Activated naive CD8-positive, alpha-beta T cell treated with anti-CD3 and anti-CD28 coated beads for 36 hours (primary cell): ENCODE results near the gene MRGPRG. TPM values are rescaled to one million over a fixed set of nuclear protein-coding genes. Genes with fewer than 3 reads are reported as not detected.

ENCODE experiments used
- DNase-seq: peaks from one replicate; pipeline ENCODE4 v3.0.0; 2021
- H3K27ac Mint-ChIP-seq: one replicate; pipeline ENCODE4 v1.8.0; 2022; ENCODE audit warnings: mild to moderate bottlenecking, moderate library complexity, mixed read lengths
- H3K27me3 Mint-ChIP-seq: one replicate; pipeline ENCODE4 v1.8.0; 2022; ENCODE audit warnings: mild to moderate bottlenecking, mixed read lengths
- H3K36me3 Mint-ChIP-seq: one replicate; pipeline ENCODE4 v1.8.0; 2021; ENCODE audit warnings: mild to moderate bottlenecking, mixed read lengths
- H3K4me1 Mint-ChIP-seq: one replicate; pipeline ENCODE4 v1.8.0; 2021; ENCODE audit warnings: mixed read lengths
- H3K4me3 Mint-ChIP-seq: one replicate; pipeline ENCODE4 v1.8.0; 2022; ENCODE audit warnings: mild to moderate bottlenecking, moderate library complexity, mixed read lengths
- H3K9me3 Mint-ChIP-seq: one replicate; pipeline ENCODE4 v1.8.0; 2022; ENCODE audit warnings: mixed read lengths
- total RNA-seq, 2 experiments: library from RNA; stranded (reverse); gene quantifications; one replicate each; pipeline ENCODE4 v1.2.3, GENCODE V29; 2021

MRGPRG gene
- total RNA-seq, 2 experiments from 2014 or later: not detected

GRCh38 chr11:3229673-3230630 lies 11.3 kb upstream of the MRGPRG start:
- Mint-ChIP-seq H3K9me3 (no peaks in the 10 kb centered on the region), H3K36me3 (no peaks in the 10 kb centered on the region), H3K4me1 (no peaks in the 10 kb centered on the region), H3K27ac (no peak overlapping the region), H3K27me3 (peaks cover 4% of the 10 kb centered on the region), H3K4me3 (no peak overlapping the region)
- DNase-seq: no peak

- H3K27me3 Mint-ChIP-seq: peaks cover 11% of the 10 kb centered on the region
- no peak for DNase-seq
- H3K27ac Mint-ChIP-seq: no peak overlapping the region
- no peaks in the 10 kb centered on the region for H3K9me3 Mint-ChIP-seq
- H3K4me3 Mint-ChIP-seq: no peak overlapping the region
- no peaks in the 10 kb centered on the region for H3K4me1 Mint-ChIP-seq
- H3K36me3 Mint-ChIP-seq: no peaks in the 10 kb centered on the region
These were observed 9.8 kb upstream of the MRGPRG start for GRCh38 chr11:3228445-3228829.

- Mint-ChIP-seq H3K27me3 (peaks cover 14% of the 10 kb centered on the region), H3K36me3 (no peaks in the 10 kb centered on the region), H3K4me1 (peaks cover 4% of the 10 kb centered on the region), H3K4me3 (no peak overlapping the region), H3K9me3 (no peaks in the 10 kb centered on the region), H3K27ac (no peak overlapping the region)
- DNase-seq: no peak
These were observed 9.2 kb upstream of the MRGPRG start for GRCh38 chr11:3227568-3228444.

GRCh38 chr11:3226846-3227567 lies 8.4 kb upstream of the MRGPRG start:
- Mint-ChIP-seq H3K9me3 (no peaks in the 10 kb centered on the region), H3K27ac (no peak overlapping the region), H3K27me3 (peaks cover 14% of the 10 kb centered on the region), H3K4me1 (peaks cover 6% of the 10 kb centered on the region), H3K4me3 (no peak overlapping the region), H3K36me3 (no peaks in the 10 kb centered on the region)
- DNase-seq: no peak

GRCh38 chr11:3225826-3226750 lies 7.5 kb upstream of the MRGPRG start:
- Mint-ChIP-seq H3K36me3 (no peaks in the 10 kb centered on the region), H3K27ac (no peak overlapping the region), H3K27me3 (peaks cover 12% of the 10 kb centered on the region), H3K4me3 (no peak overlapping the region), H3K4me1 (peaks cover 6% of the 10 kb centered on the region), H3K9me3 (no peaks in the 10 kb centered on the region)
- DNase-seq: no peak

GRCh38 chr11:3225159-3225758 lies 6.6 kb upstream of the MRGPRG start:
- no peak for DNase-seq

GRCh38 chr11:3224401-3225057 lies 5.9 kb upstream of the MRGPRG start:
- Mint-ChIP-seq H3K4me1 (peaks cover 6% of the 10 kb centered on the region), H3K27me3 (peaks cover 12% of the 10 kb centered on the region), H3K27ac (no peak overlapping the region)

More at GRCh38 chr11:3225159-3225758, 6.6 kb upstream of the MRGPRG start:
- Mint-ChIP-seq H3K27me3 (peaks cover 10% of the 10 kb centered on the region), H3K9me3 (no peaks in the 10 kb centered on the region), H3K27ac (no peak overlapping the region), H3K4me1 (peaks cover 6% of the 10 kb centered on the region), H3K4me3 (no peak overlapping the region), H3K36me3 (no peaks in the 10 kb centered on the region)

GRCh38 chr11:3223932-3224381 lies 5.3 kb upstream of the MRGPRG start:
- no peak overlapping the region for H3K4me3 Mint-ChIP-seq
- DNase-seq: no peak
- no peaks in the 10 kb centered on the region for H3K36me3 Mint-ChIP-seq
- H3K9me3 Mint-ChIP-seq: no peaks in the 10 kb centered on the region
- peaks cover 6% of the 10 kb centered on the region for H3K4me1 Mint-ChIP-seq
- peaks cover 13% of the 10 kb centered on the region for H3K27me3 Mint-ChIP-seq
- H3K27ac Mint-ChIP-seq: no peak overlapping the region

More at GRCh38 chr11:3224401-3225057, 5.9 kb upstream of the MRGPRG start:
- DNase-seq: no peak
- no peaks in the 10 kb centered on the region for H3K9me3 Mint-ChIP-seq
- H3K4me3 Mint-ChIP-seq: no peak overlapping the region
- H3K36me3 Mint-ChIP-seq: no peaks in the 10 kb centered on the region

GRCh38 chr11:3222941-3223915 lies 4.6 kb upstream of the MRGPRG start:
- H3K9me3 Mint-ChIP-seq: no peaks in the 10 kb centered on the region
- no peaks in the 10 kb centered on the region for H3K36me3 Mint-ChIP-seq
- H3K27ac Mint-ChIP-seq: no peak overlapping the region
- H3K27me3 Mint-ChIP-seq: peaks cover 13% of the 10 kb centered on the region
- H3K4me3 Mint-ChIP-seq: no peak overlapping the region
- DNase-seq: no peak
- peaks cover 6% of the 10 kb centered on the region for H3K4me1 Mint-ChIP-seq

- H3K27ac Mint-ChIP-seq: no peak overlapping the region
- no peaks in the 10 kb centered on the region for H3K9me3 Mint-ChIP-seq
- peaks cover 6% of the 10 kb centered on the region for H3K4me1 Mint-ChIP-seq
- peaks cover 13% of the 10 kb centered on the region for H3K27me3 Mint-ChIP-seq
- H3K36me3 Mint-ChIP-seq: no peaks in the 10 kb centered on the region
- no peak for DNase-seq
- H3K4me3 Mint-ChIP-seq: no peak overlapping the region
These were observed 3.6 kb upstream of the MRGPRG start for GRCh38 chr11:3222003-3222855.

- peaks cover 12% of the 10 kb centered on the region for H3K4me1 Mint-ChIP-seq
- no peaks in the 10 kb centered on the region for H3K9me3 Mint-ChIP-seq
- no peak overlapping the region for H3K27ac Mint-ChIP-seq
- peaks cover 19% of the 10 kb centered on the region for H3K27me3 Mint-ChIP-seq
- no peaks in the 10 kb centered on the region for H3K36me3 Mint-ChIP-seq
- no peak for DNase-seq
- no peak overlapping the region for H3K4me3 Mint-ChIP-seq
These were observed 2.9 kb upstream of the MRGPRG start for GRCh38 chr11:3221408-3222002.
